ENCODE data around the gene RIMKLB. TPM values are rescaled to one million over a fixed set of nuclear protein-coding genes. Genes with fewer than 3 reads are reported as not detected.

The RIMKLB gene
- total and polyA plus RNA-seq, 11 donors: 7.4 to 16.9 (median 11.9) TPM

GRCh38 chr12:8658346-8658745 lies 39.4 kb upstream of the RIMKLB start:
- Histone ChIP-seq H3K36me3 (no peaks in the 10 kb centered on the region), H3K9me3 (peaks cover 0 to 6% (median 0%) of the 10 kb centered on the region in 12 donors), H3K27me3 (no peaks in the 10 kb centered on the region), H3K27ac (no peak overlapping the region), H3K4me3 (no peak overlapping the region), H3K4me1 (peaks cover 0 to 3% (median 0%) of the 10 kb centered on the region in 12 donors)
- TF ChIP-seq POLR2A (IDR thresholded peaks at IDR 0.05): no peak
- TF ChIP-seq CTCF (IDR thresholded peaks at IDR 0.05): no peak
- peak in 2 of 4 donors; percentile 30 to 34 for ATAC-seq
- no peak for DNase-seq
- intact Hi-C loops (cut with DNase I): loop anchor here in 3 of 10 donors (5.0 to 10.0 kb wide), 3 partner anchors 226 to 376 kb away; no protein-coding TSS in a partner anchor
- 20 to 43% (median 25%) methylated on average over 1 of the region's 1 CpG for WGBS, 4 donors

- no peaks in the 10 kb centered on the region for H3K36me3 ChIP-seq
- H3K27me3 ChIP-seq: no peaks in the 10 kb centered on the region
- ATAC-seq (no peak), DNase-seq (no peak)
- H3K4me1 ChIP-seq: peaks cover 0 to 6% (median 0%) of the 10 kb centered on the region in 12 donors
- TF ChIP-seq CTCF (IDR thresholded peaks at IDR 0.05) (no peak), POLR2A (IDR thresholded peaks at IDR 0.05) (no peak)
- H3K4me3 ChIP-seq: peak overlapping the region in 7 of 12 donors; percentile 12 to 53 (median 36)
- H3K27ac ChIP-seq: peak overlapping the region in 3 of 12 donors; percentile 17 to 77 (median 45)
- intact Hi-C loops (cut with DNase I): loop anchor here in 1 of 10 donors (5.0 kb wide), 1 partner anchor 391 kb away; no protein-coding TSS in a partner anchor
- WGBS, 4 donors: 76 to 80% (median 77%) methylated on average over 3 of the region's 3 CpGs
- peaks cover 0 to 6% (median 0%) of the 10 kb centered on the region in 12 donors for H3K9me3 ChIP-seq
Measured at GRCh38 chr12:8661016-8661415, 36.8 kb upstream of the RIMKLB start.

- H3K4me1 ChIP-seq: peaks cover 0 to 6% (median 0%) of the 10 kb centered on the region in 12 donors
- ATAC-seq (no peak), DNase-seq (no peak)
- H3K4me3 ChIP-seq: peak overlapping the region in 8 of 12 donors; percentile 16 to 53 (median 34)
- 54 to 82% (median 74%) methylated on average over 3 of the region's 3 CpGs for WGBS, 4 donors
- peaks cover 0 to 6% (median 0%) of the 10 kb centered on the region in 12 donors for H3K9me3 ChIP-seq
- intact Hi-C loops (cut with DNase I): loop anchor here in 1 of 10 donors (5.0 kb wide), 1 partner anchor 391 kb away; no protein-coding TSS in a partner anchor
- no peaks in the 10 kb centered on the region for H3K27me3 ChIP-seq
- peak overlapping the region in 8 of 12 donors; percentile 42 to 78 (median 66) for H3K27ac ChIP-seq
- H3K36me3 ChIP-seq: no peaks in the 10 kb centered on the region
- TF ChIP-seq CTCF (IDR thresholded peaks at IDR 0.05) (no peak), POLR2A (IDR thresholded peaks at IDR 0.05) (no peak)
Measured at GRCh38 chr12:8661751-8662150, 36.0 kb upstream of the RIMKLB start.

- no peak for TF ChIP-seq CTCF (IDR thresholded peaks at IDR 0.05)
- peak in 1 of 2 donors; percentile 21 for TF ChIP-seq POLR2A (IDR thresholded peaks at IDR 0.05)
- Histone ChIP-seq H3K4me1 (peaks cover 0 to 6% (median 0%) of the 10 kb centered on the region in 12 donors), H3K36me3 (no peaks in the 10 kb centered on the region), H3K9me3 (peaks cover 0 to 2% (median 0%) of the 10 kb centered on the region in 12 donors), H3K4me3 (peak within 1 kb of the TSS in 10 of 12 donors; percentile 12 to 53 (median 30)), H3K27ac (peak within 1 kb of the TSS; percentile 11 to 78 (median 62)), H3K27me3 (no peaks in the 10 kb centered on the region)
- 74 to 79% (median 78%) methylated on average over 6 of the region's 6 CpGs for WGBS, 4 donors
- ATAC-seq (peak; percentile 62 to 84 (median 74)), DNase-seq (peak in 2 of 5 donors; percentile 21 to 34)
- intact Hi-C loops (cut with DNase I): loop anchor here in 1 of 10 donors (5.0 kb wide), 1 partner anchor 390 kb away; no protein-coding TSS in a partner anchor
Measured at GRCh38 chr12:8662593-8662992, 35.2 kb upstream of the RIMKLB start, which contains the start of gene MFAP5. Gene MFAP5 (minus strand): TSS chr12:8662826. CDS start chr12:8662104, 722 bp downstream.
